Neuronal stem cell (in vitro differentiated cells): Measurements from ENCODE around the gene DTHD1.
A peak's percentile ranks its signal among the peaks of the same experiment; 100 is the strongest.

ENCODE experiments used
- DNase-seq: peaks from one replicate; pipeline ENCODE4 v3.0.0-alpha.2; 2013; ENCODE audit warnings: low spot score
- H2AFZ ChIP-seq: one replicate; pipeline ENCODE4 v1.6.1; 2013; ENCODE audit warnings: mild to moderate bottlenecking, low read length, inconsistent platforms
- H2AK5ac ChIP-seq: 2 replicates; pipeline ENCODE4 v1.6.1; 2013; ENCODE audit warnings: low read depth, mild to moderate bottlenecking, inconsistent platforms, low read length, moderate library complexity, mixed read lengths
- H2BK120ac ChIP-seq: 2 replicates; pipeline ENCODE4 v1.6.1; 2013; ENCODE audit warnings: low read depth, mild to moderate bottlenecking, inconsistent platforms, low read length, moderate library complexity, mixed read lengths
- H2BK12ac ChIP-seq: one replicate; pipeline ENCODE4 v1.6.1; 2013; ENCODE audit warnings: low read length, inconsistent platforms
- H2BK15ac ChIP-seq: 2 replicates; pipeline ENCODE4 v1.6.1; 2013; ENCODE audit warnings: mild to moderate bottlenecking, low read length, inconsistent platforms, mixed read lengths
- H2BK5ac ChIP-seq: one replicate; pipeline ENCODE4 v1.6.1; 2013; ENCODE audit warnings: inconsistent platforms, mild to moderate bottlenecking, low read length, moderate library complexity
- H3K14ac ChIP-seq: one replicate; pipeline ENCODE4 v1.6.1; 2013; ENCODE audit warnings: low read length, inconsistent platforms
- H3K18ac ChIP-seq: 2 replicates; pipeline ENCODE4 v1.6.1; 2013; ENCODE audit warnings: low read length, inconsistent platforms
- H3K23ac ChIP-seq: 2 replicates; pipeline ENCODE4 v1.6.1; 2013; ENCODE audit warnings: low read depth, mild to moderate bottlenecking, mixed read lengths, low read length, inconsistent platforms; ENCODE audit not compliant: poor library complexity
- H3K27ac ChIP-seq: replicated peaks from 3 replicates; pipeline ENCODE4 v1.5.1; 2013; ENCODE audit warnings: low read length, inconsistent platforms
- H3K27me3 ChIP-seq, 3 experiments: 2 replicates each; pipeline ENCODE4 v1.6.1; 2013; ENCODE audit warnings: low read length in 3 of 3, mild to moderate bottlenecking in 2 of 3, inconsistent platforms in 1 of 3, low read depth in 1 of 3, mixed read lengths in 1 of 3, moderate library complexity in 1 of 3; ENCODE audit not compliant: control insufficient read depth in 3 of 3, insufficient read depth in 3 of 3
- H3K36me3 ChIP-seq, 2 donors: replicated peaks in 1 of 2; 2 replicates each; pipeline ENCODE4 v1.6.1; 2013; ENCODE audit warnings: low read length in 2 of 2; ENCODE audit not compliant: control insufficient read depth in 2 of 2, insufficient read depth in 2 of 2
- H3K4ac ChIP-seq: 2 replicates; pipeline ENCODE4 v1.6.1; 2013; ENCODE audit warnings: inconsistent platforms, mild to moderate bottlenecking, low read length, moderate library complexity
- H3K4me1 ChIP-seq, 2 donors: 1 replicate in 1 of 2; 2 replicates in 1 of 2; pipeline ENCODE4 v1.6.1; 2013; ENCODE audit warnings: low read length in 2 of 2, low read depth in 1 of 2; ENCODE audit not compliant: control insufficient read depth in 2 of 2, insufficient read depth in 1 of 2
- H3K4me2 ChIP-seq: one replicate; pipeline ENCODE4 v1.6.1; 2013; ENCODE audit warnings: mild to moderate bottlenecking, low read length, inconsistent platforms; ENCODE audit not compliant: insufficient read depth, poor library complexity, severe bottlenecking
- H3K4me3 ChIP-seq, 2 donors: 2 replicates each; pipeline ENCODE4 v1.5.1; 2013; ENCODE audit warnings: low read length in 2 of 2, mild to moderate bottlenecking in 2 of 2, inconsistent platforms in 1 of 2, moderate library complexity in 1 of 2
- H3K79me1 ChIP-seq: one replicate; pipeline ENCODE4 v1.6.1; 2013; ENCODE audit warnings: low read depth, mild to moderate bottlenecking, inconsistent platforms, low read length, moderate library complexity
- H3K9ac ChIP-seq: one replicate; pipeline ENCODE4 v1.6.1; 2013; ENCODE audit warnings: mild to moderate bottlenecking, low read depth, low read length, inconsistent platforms; ENCODE audit not compliant: poor library complexity
- H3K9me3 ChIP-seq, 2 donors: replicated peaks in 1 of 2; 2 replicates each; pipeline versions ENCODE3 to v1.6.1; 2013; ENCODE audit warnings: low read length in 2 of 2, mild to moderate bottlenecking in 2 of 2, inconsistent platforms in 1 of 2, low read depth in 1 of 2, mixed read lengths in 1 of 2, moderate library complexity in 1 of 2; ENCODE audit not compliant: control insufficient read depth in 2 of 2, insufficient read depth in 1 of 2
- H4K8ac ChIP-seq: one replicate; pipeline ENCODE4 v1.6.1; 2013; ENCODE audit warnings: low read depth, mild to moderate bottlenecking, inconsistent platforms, low read length, moderate library complexity
- H4K91ac ChIP-seq: one replicate; pipeline ENCODE4 v1.6.1; 2013; ENCODE audit warnings: low read length, low read depth, mild to moderate bottlenecking, inconsistent platforms; ENCODE audit not compliant: poor library complexity
- WGBS, 2 donors: extraction: QIAGEN DNeasy Blood & Tissue Kit; methylation state at CpG; one replicate each; pipeline ENCODE4 v1.1.7; 2013; ENCODE audit warnings: missing lambda C conversion rate in 2 of 2, mixed read lengths in 1 of 2; ENCODE audit not compliant: insufficient read length in 2 of 2, insufficient replicate concordance in 1 of 2; ENCODE audit errors: extremely low coverage in 2 of 2; 5-methylcytosine and 5-hydroxymethylcytosine counted together

Gene DTHD1

DNA sequence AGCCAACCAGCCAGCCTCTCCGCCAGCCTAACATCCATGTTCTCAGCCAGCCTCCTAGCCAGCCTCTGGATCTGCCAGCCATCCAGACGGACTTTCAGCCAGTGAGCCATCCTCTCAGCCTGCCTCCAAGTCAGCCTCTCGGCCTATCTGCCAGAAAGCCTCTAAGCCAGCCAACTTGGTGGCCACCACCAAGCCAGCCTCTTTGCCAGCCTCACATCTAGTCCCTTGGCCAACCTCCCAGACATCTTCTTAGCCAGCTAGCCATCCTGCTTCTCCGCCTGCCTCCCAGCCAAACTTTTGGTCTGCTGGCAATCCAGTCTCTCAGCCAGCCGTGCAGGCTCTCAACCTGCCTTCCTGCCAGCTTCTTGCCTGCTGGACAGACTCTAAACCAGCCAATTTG lies 20.7 kb upstream of the DTHD1 start:
- peak overlapping the region; percentile 74 for H2AK5ac ChIP-seq
- H3K9me3 ChIP-seq: no peaks in the 10 kb centered on the region
- no peak overlapping the region for H3K14ac ChIP-seq
- peaks cover 1 to 7% of the 10 kb centered on the region in 2 donors for H3K4me1 ChIP-seq
- H3K79me1 ChIP-seq: no peaks in the 10 kb centered on the region
- H2BK5ac ChIP-seq: no peak overlapping the region
- no peak overlapping the region for H3K4me3 ChIP-seq
- no peaks in the 10 kb centered on the region for H3K36me3 ChIP-seq
- no peak overlapping the region for H2BK12ac ChIP-seq
- H3K18ac ChIP-seq: peak overlapping the region; percentile 64
- no peaks in the 10 kb centered on the region for H3K27me3 ChIP-seq
- H2BK120ac ChIP-seq: no peak overlapping the region
- H3K9ac ChIP-seq: no peak overlapping the region
- no peak for DNase-seq
- H3K4me2 ChIP-seq: no peak overlapping the region
- no peak overlapping the region for H4K8ac ChIP-seq
- no CpG with 5 or more reads among the region's 5 CpGs for WGBS, 2 donors
- H3K27ac ChIP-seq: no peak overlapping the region
- H4K91ac ChIP-seq: no peak overlapping the region
- H3K23ac ChIP-seq: no peak overlapping the region
- H2BK15ac ChIP-seq: no peak overlapping the region
- no peak overlapping the region for H3K4ac ChIP-seq
- H2AFZ ChIP-seq: no peak overlapping the region

GRCh38 chr4:36264207-36264826 lies 17.1 kb upstream of the DTHD1 start:
- Histone ChIP-seq H3K4ac (no peak overlapping the region), H3K4me1 (peaks cover 0 to 5% of the 10 kb centered on the region in 2 donors), H3K23ac (no peak overlapping the region), H3K27me3 (no peaks in the 10 kb centered on the region), H3K9me3 (no peaks in the 10 kb centered on the region), H3K27ac (no peak overlapping the region), H2BK15ac (no peak overlapping the region), H2BK5ac (no peak overlapping the region), H3K18ac (no peak overlapping the region), H3K9ac (no peak overlapping the region), H4K8ac (no peak overlapping the region), H2BK120ac (no peak overlapping the region), H2AK5ac (no peak overlapping the region), H3K4me2 (no peak overlapping the region), H3K79me1 (no peaks in the 10 kb centered on the region), H4K91ac (no peak overlapping the region), H3K14ac (no peak overlapping the region), H3K36me3 (no peaks in the 10 kb centered on the region), H2BK12ac (no peak overlapping the region), H2AFZ (peak overlapping the region; percentile 31), H3K4me3 (no peak overlapping the region)
- DNase-seq: no peak
- no CpG with 5 or more reads among the region's 2 CpGs for WGBS, 2 donors

DNA sequence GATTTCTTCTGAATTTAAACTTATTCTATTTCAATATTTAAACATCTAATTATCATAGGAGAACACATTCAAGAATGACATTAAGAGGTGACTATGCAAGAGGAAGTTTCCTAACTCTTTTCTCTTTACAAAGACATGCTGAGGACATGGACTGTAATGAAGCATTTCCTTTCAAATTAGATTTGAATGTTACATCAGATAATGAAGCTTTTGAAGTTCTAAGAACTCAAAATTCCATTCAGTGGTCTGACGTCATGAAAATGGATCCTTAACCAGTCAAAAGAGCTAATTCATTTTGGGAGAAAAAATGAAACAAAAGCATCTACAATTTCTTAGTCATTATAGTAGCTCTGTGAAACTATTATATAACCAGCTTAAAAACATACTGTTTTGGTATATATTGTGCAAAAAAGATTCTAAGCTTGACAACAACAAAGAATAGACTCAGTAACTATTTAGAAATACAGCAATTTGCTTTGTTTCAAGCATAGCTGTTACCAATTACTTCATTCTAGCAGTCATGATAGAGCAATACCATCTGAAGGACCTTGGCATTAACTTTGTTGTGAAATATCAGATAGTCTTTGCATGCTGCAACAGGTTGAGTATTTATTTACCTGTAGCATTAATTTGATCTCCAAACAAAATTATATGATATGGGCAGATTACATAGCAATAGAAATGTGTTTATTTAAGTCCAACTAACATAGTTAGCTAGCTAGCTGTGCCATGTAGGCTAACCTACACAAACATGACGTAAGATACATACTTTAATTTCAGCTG lies 13.7 kb upstream of the DTHD1 start:
- Histone ChIP-seq H2BK12ac (no peak overlapping the region), H2BK15ac (no peak overlapping the region)

GRCh38 chr4:36269101-36269500 lies 12.3 kb upstream of the DTHD1 start:
- H3K4me2 ChIP-seq: no peak overlapping the region
- no peaks in the 10 kb centered on the region for H3K9me3 ChIP-seq
- no peak overlapping the region for H3K4ac ChIP-seq
- H3K18ac ChIP-seq: no peak overlapping the region
- H3K27ac ChIP-seq: no peak overlapping the region
- H3K27me3 ChIP-seq: no peaks in the 10 kb centered on the region
- H2BK120ac ChIP-seq: no peak overlapping the region
- no peak overlapping the region for H3K9ac ChIP-seq
- H3K36me3 ChIP-seq: no peaks in the 10 kb centered on the region
- no peak for DNase-seq
- no peak overlapping the region for H3K23ac ChIP-seq
- no peak overlapping the region for H4K8ac ChIP-seq
- H4K91ac ChIP-seq: no peak overlapping the region
- no peak overlapping the region for H2AFZ ChIP-seq
- no CpG with 5 or more reads among the region's 4 CpGs for WGBS, 2 donors
- H2AK5ac ChIP-seq: no peak overlapping the region
- no peak overlapping the region for H3K4me3 ChIP-seq
- no peak overlapping the region for H2BK15ac ChIP-seq
- H3K79me1 ChIP-seq: no peaks in the 10 kb centered on the region
- peaks cover 0 to 12% of the 10 kb centered on the region in 2 donors for H3K4me1 ChIP-seq
- H3K14ac ChIP-seq: no peak overlapping the region
- no peak overlapping the region for H2BK5ac ChIP-seq
- no peak overlapping the region for H2BK12ac ChIP-seq

More for the DNA sequence above, 13.7 kb upstream of the DTHD1 start:
- no peak overlapping the region for H3K18ac ChIP-seq
- no CpG with 5 or more reads among the region's 2 CpGs for WGBS, 2 donors
- H3K27ac ChIP-seq: no peak overlapping the region
- no peaks in the 10 kb centered on the region for H3K27me3 ChIP-seq
- DNase-seq: no peak
- H3K9ac ChIP-seq: no peak overlapping the region
- no peaks in the 10 kb centered on the region for H3K9me3 ChIP-seq
- H3K23ac ChIP-seq: no peak overlapping the region
- H3K4ac ChIP-seq: no peak overlapping the region
- H3K36me3 ChIP-seq: no peaks in the 10 kb centered on the region
- H2AK5ac ChIP-seq: no peak overlapping the region
- H2BK120ac ChIP-seq: no peak overlapping the region
- H2AFZ ChIP-seq: no peak overlapping the region
- no peak overlapping the region for H2BK5ac ChIP-seq
- H3K4me3 ChIP-seq: no peak overlapping the region
- H3K4me1 ChIP-seq: peaks cover 0 to 12% of the 10 kb centered on the region in 2 donors
- H3K79me1 ChIP-seq: no peaks in the 10 kb centered on the region
- H4K91ac ChIP-seq: no peak overlapping the region
- H4K8ac ChIP-seq: no peak overlapping the region
- H3K4me2 ChIP-seq: no peak overlapping the region
- H3K14ac ChIP-seq: no peak overlapping the region
